HG03378 (cell line): ENCODE results near the gene PTPN13.
"Not testable (repeated sequence)": the region's sequence is repeated elsewhere in the genome, so short reads cannot be mapped to it uniquely, and the experiment has no call there.

Experiments
- ATAC-seq: cut with Tn5 transposase; IDR thresholded peaks from one replicate; pipeline ENCODE4 v1.9.1; 2021; ENCODE audit warnings: mild to moderate bottlenecking, moderate library complexity; ENCODE audit not compliant: unreplicated experiment

PTPN13 gene

GRCh38 chr4:86688026-86688425 is 93.9 kb downstream of the PTPN13 start:
- ATAC-seq, result no peak

- ATAC-seq, result no peak
Measured at GRCh38 chr4:86704601-86705000, 110.5 kb downstream of the PTPN13 start.

- no peak for ATAC-seq
Measured at GRCh38 chr4:86706923-86707597, 112.9 kb downstream of the PTPN13 start.

GRCh38 chr4:86717651-86718050 is 123.5 kb downstream of the PTPN13 start:
- ATAC-seq, result peak; percentile 86

DNA sequence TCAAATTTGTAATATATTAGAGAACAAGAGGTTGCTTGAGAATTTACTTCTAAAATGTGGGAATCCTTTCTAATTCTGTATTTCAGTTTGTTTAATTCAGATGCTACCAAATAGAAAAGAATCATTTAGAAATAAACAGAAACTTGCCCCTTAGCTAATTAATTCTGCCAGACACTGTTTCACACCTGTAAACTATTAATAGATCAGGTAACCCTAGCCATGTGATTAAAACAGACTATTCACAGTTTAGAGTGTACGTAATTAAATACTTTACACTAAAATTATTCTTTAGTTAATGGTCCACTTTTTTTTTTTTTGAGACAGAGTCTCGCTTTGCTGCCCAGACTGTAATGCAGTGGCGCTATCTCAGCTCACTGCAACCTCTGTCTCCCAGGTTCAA is 124.0 kb downstream of the PTPN13 start:
- ATAC-seq, result no peak

DNA sequence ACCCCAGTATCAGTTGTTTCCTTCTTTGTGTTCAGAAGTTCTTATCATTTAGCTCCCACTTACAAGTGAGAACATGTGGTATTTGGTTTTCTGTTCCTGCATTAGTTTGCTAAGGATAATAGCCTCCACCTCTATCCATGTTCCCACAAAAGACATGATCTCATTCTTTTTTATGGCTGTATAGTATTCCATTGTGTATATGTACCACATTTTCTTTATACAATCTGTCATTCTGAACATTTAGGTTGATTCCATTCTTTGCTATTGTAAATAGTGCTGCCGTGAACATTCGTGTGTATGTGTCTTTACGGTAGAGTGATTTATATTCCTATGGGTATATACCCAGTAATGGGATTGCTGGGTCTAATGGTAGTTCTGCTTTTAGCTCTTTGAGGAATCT is 125.0 kb downstream of the PTPN13 start:
- not testable (repeated sequence) for ATAC-seq

- ATAC-seq, result no peak
Measured at GRCh38 chr4:86720508-86721068, 126.5 kb downstream of the PTPN13 start.

GRCh38 chr4:86721412-86721811 is 127.3 kb downstream of the PTPN13 start:
- no peak for ATAC-seq

GRCh38 chr4:86730310-86730709 is 136.2 kb downstream of the PTPN13 start:
- ATAC-seq, result no peak

DNA sequence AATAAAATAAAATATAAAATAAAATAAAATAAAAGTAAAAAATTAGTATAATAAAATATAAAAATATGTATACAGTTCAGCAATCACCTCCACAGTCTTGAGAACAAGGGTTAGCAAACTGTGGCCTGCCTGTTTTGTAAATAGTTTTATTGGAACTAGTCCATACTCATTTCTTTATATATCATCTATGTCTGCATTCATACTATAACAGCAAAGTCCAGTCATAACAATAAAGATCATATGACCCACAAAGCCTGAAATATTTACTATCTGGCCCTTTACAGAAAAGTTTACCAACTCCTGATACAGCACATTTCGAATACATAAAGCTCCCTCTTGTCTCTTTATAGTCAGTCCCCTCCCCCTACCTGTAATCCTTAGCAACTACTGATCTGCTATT is 143.1 kb downstream of the PTPN13 start:
- ATAC-seq, result no peak

DNA sequence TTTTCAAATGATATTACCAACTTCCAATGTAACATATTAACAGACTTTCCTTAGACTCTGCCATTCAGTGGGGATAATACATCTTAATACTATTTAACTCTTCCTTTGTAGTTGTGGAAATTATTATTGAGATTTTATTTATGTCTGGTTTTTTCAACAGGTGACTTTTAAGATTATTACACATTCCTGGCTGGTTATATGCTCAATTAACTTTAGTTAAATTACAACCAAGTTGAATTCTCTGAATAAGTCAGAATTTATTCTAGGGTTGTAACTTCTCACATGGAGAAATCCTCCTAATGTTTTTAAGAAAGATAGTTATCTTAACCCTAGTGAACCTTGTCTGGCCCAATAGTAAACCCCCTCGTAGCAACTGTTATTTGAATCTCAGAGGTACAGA is 147.7 kb downstream of the PTPN13 start:
- ATAC-seq, result no peak

- no peak for ATAC-seq
Measured at GRCh38 chr4:86744570-86744969, 150.5 kb downstream of the PTPN13 start.

- no peak for ATAC-seq
Measured at GRCh38 chr4:86749121-86749520, 155.0 kb downstream of the PTPN13 start.

GRCh38 chr4:86755388-86755787 is 161.3 kb downstream of the PTPN13 start:
- no peak for ATAC-seq

GRCh38 chr4:86757468-86757867 is 163.4 kb downstream of the PTPN13 start:
- ATAC-seq, result no peak

GRCh38 chr4:86759298-86759697 is 165.2 kb downstream of the PTPN13 start:
- no peak for ATAC-seq

DNA sequence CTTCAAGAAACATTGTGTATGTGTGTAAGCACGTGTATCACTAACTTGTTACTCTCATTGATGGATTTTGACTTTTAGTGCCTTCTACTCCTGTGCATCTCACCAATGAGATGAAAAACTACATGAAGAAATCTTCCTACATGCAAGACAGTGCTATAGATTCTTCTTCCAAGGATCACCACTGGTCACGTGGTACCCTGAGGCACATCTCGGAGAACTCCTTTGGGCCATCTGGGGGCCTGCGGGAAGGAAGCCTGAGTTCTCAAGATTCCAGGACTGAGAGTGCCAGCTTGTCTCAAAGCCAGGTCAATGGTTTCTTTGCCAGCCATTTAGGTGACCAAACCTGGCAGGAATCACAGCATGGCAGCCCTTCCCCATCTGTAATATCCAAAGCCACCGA is 168.5 kb downstream of the PTPN13 start:
- ATAC-seq, result no peak

DNA sequence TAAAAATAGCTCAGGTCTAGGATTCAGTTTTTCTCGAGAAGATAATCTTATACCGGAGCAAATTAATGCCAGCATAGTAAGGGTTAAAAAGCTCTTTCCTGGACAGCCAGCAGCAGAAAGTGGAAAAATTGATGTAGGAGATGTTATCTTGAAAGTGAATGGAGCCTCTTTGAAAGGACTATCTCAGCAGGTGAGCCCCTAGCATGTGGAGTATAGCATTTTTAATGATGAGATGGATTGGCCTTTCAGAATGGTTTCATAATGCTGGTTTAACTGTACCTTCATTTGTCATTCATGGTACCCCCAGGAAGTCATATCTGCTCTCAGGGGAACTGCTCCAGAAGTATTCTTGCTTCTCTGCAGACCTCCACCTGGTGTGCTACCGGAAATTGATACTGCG is 175.7 kb downstream of the PTPN13 start:
- ATAC-seq, result no peak

- no peak for ATAC-seq
Measured at GRCh38 chr4:86771141-86771540, 177.0 kb downstream of the PTPN13 start.

DNA sequence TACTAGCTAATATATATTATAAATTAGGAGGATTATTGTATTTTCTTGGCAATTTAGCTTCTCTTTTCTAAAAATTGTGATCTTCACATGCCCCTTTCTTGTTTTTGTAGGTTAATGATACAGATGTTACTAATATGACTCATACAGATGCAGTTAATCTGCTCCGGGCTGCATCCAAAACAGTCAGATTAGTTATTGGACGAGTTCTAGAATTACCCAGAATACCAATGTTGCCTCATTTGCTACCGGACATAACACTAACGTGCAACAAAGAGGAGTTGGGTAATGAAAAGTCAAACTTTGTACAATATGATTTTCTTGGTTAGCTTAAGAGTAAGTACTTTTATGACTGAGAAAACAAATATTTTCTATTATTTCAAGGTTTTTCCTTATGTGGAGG is 180.9 kb downstream of the PTPN13 start:
- ATAC-seq, result no peak

- no peak for ATAC-seq
Measured at GRCh38 chr4:86778175-86778574, 184.1 kb downstream of the PTPN13 start.

DNA sequence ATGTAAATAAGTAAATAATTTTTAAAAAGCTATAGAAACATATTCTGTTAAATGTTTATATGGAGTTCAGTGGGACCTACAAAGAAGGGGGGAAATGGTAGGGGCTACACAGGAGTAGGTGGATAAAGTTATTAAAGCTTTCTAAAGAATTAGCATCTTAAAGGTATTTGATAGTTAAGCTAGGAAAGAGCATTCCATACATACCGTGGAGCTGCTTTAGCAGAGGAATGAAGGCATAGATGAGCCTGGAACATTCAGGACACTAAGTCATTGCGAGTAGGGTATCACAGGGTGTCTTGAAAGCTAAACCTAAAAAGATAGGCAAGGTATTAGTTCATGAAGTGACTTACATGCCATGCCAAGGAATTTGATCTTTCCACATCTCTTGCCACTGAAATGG is 194.7 kb downstream of the PTPN13 start:
- ATAC-seq, result no peak

DNA sequence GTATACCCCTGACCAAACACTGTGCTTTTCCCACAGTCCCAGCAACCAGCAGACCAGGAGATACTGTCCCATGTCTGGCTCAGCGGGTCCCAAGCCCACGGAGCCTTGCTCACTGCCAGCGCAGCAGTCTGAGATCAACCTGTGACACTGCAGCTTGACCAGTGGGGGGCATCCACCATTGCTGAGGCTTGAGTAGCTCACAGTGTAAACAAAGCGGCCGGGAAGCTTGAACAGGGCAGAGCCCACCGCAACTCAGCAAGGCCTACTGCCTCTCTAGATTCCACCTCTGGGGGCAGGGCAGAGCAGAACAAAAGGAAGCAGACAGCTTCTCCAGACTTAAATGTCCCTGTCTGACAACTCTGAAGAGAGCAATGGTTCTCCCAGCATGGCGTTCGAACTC is 197.0 kb downstream of the PTPN13 start:
- no peak for ATAC-seq
